Cardiac muscle cell (in vitro differentiated cells and primary cell): Measurements from ENCODE around the gene PAGE2B. TPM values are rescaled to one million over a fixed set of nuclear protein-coding genes. Genes with fewer than 3 reads are reported as not detected.
"Not testable (repeated sequence)": the region's sequence is repeated elsewhere in the genome, so short reads cannot be mapped to it uniquely, and the experiment has no call there.

Experiments
- DNase-seq, 2 donors: peaks; one replicate each; pipeline versions ENCODE4 v3.0.0 to v3.0.0-alpha.2; 2010 to 2017; ENCODE audit warnings: low read depth in 1 of 2, low spot score in 1 of 2
- H3K27ac ChIP-seq: fragments of 200-600 bp; sonication (generic); 2 replicates; pipeline ENCODE4 v1.5.1; 2016
- H3K27me3 ChIP-seq: fragments of 200-600 bp; sonication (generic); 2 replicates; pipeline ENCODE4 v1.6.0; 2016; ENCODE audit warnings: control low read depth
- H3K36me3 ChIP-seq: fragments of 200-600 bp; sonication (generic); 2 replicates; pipeline ENCODE4 v1.5.1; 2016; ENCODE audit warnings: control low read depth
- H3K4me1 ChIP-seq: fragments of 200-600 bp; sonication (generic); 2 replicates; pipeline ENCODE4 v1.8.1; 2017; ENCODE audit warnings: low read depth, mild to moderate bottlenecking, mixed run types
- H3K4me3 ChIP-seq: fragments of 200-600 bp; sonication (generic); 2 replicates; pipeline ENCODE4 v1.5.1; 2016; ENCODE audit warnings: mild to moderate bottlenecking
- H3K9me3 ChIP-seq: fragments of 200-600 bp; sonication (generic); 2 replicates; pipeline ENCODE4 v1.5.1; 2017; ENCODE audit warnings: low read depth, mild to moderate bottlenecking, control low read depth
- polyA plus RNA-seq: library from polyadenylated mRNA; unstranded; fragments of >200 nt; fragmentation: Nextera tagmentation; extraction: Ambion mirVana; gene quantifications from 2 replicates; pipeline ENCODE4 v1.2.1, GENCODE V29; 2016
- total RNA-seq: library from RNA; depleted of rRNA; stranded (reverse); fragments of >200 nt; gene quantifications from 2 replicates; pipeline ENCODE4 v1.2.3, GENCODE V29; 2016
- TF ChIP-seq, protein P1 (sequence below): IDR thresholded peaks from 2 replicates; pipeline ENCODE4 v1.5.1; 2012; ENCODE audit warnings: low read depth, mild to moderate bottlenecking, low read length

PAGE2B gene
- total and polyA plus RNA-seq, 2 experiments from 2014 or later, result 0.62 TPM; not detected in 1

DNA sequence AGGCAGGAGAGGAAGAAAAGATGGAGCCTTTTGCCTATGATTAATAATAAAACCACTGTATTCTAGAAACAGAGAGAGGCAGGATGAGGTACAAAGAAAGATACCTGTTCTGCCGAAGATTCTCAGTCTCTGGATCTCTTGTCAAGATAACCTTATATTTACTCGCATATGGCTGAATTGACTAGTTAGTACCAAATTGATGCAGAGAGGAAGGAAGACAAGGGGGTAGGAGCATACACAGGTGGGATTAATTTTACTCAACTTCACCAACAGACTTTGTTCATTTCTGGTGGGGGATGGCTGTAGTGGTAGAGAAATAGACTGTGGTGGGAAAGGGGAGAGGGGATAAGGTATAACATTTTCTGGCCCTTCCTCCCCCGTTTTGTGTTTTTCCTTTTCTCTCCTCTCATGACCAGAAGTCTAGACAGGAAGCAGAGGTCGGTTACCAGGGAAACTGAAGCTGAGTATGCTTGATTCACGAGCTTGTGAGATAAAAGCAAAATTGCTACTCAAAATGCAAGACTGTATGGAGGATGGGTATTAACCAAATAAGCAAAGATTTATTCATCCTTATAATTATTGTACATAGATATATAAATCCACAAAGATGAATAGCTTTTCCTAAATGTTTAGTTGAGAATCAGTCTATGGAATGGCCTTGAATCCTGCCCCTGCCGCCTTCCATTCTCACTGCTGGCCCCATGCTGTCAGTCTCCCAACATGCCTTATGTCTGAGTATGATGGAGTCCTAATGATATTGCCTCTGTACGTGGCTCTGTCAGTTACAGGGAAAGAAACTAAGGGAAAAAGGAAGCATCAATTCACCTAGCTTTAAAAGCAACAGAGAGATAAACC lies 17.8 kb upstream of the PAGE2B start:
- H3K27me3 ChIP-seq, result no peaks in the 10 kb centered on the region
- no peak overlapping the region for H3K27ac ChIP-seq
- H3K36me3 ChIP-seq, result no peaks in the 10 kb centered on the region
- H3K4me1 ChIP-seq, result no peaks in the 10 kb centered on the region
- peak in 1 of 2 donors; percentile 70 for DNase-seq
- H3K9me3 ChIP-seq, result no peaks in the 10 kb centered on the region
- H3K4me3 ChIP-seq, result no peak overlapping the region
- TF ChIP-seq, protein P1, sequence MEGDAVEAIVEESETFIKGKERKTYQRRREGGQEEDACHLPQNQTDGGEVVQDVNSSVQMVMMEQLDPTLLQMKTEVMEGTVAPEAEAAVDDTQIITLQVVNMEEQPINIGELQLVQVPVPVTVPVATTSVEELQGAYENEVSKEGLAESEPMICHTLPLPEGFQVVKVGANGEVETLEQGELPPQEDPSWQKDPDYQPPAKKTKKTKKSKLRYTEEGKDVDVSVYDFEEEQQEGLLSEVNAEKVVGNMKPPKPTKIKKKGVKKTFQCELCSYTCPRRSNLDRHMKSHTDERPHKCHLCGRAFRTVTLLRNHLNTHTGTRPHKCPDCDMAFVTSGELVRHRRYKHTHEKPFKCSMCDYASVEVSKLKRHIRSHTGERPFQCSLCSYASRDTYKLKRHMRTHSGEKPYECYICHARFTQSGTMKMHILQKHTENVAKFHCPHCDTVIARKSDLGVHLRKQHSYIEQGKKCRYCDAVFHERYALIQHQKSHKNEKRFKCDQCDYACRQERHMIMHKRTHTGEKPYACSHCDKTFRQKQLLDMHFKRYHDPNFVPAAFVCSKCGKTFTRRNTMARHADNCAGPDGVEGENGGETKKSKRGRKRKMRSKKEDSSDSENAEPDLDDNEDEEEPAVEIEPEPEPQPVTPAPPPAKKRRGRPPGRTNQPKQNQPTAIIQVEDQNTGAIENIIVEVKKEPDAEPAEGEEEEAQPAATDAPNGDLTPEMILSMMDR, result no peak

GRCh38 chrX:55057675-55058249 lies 17.1 kb upstream of the PAGE2B start:
- Histone ChIP-seq H3K27me3 (no peaks in the 10 kb centered on the region), H3K27ac (no peak overlapping the region), H3K9me3 (no peaks in the 10 kb centered on the region), H3K4me1 (no peaks in the 10 kb centered on the region), H3K36me3 (no peaks in the 10 kb centered on the region), H3K4me3 (no peak overlapping the region)
- peak; percentile 5 to 54 for DNase-seq
- TF ChIP-seq, protein P1, result peak; percentile 66

- not testable (repeated sequence) for H3K27me3 ChIP-seq, H3K9me3 ChIP-seq, H3K27ac ChIP-seq, H3K4me1 ChIP-seq, DNase-seq, H3K36me3 ChIP-seq, H3K4me3 ChIP-seq
These were observed 7.7 kb upstream of the PAGE2B start for GRCh38 chrX:55067180-55067579.

GRCh38 chrX:55072286-55072685 lies 2.5 kb upstream of the PAGE2B start:
- no peak overlapping the region for H3K27ac ChIP-seq
- no peak overlapping the region for H3K4me3 ChIP-seq
- no peaks in the 10 kb centered on the region for H3K36me3 ChIP-seq
- no peaks in the 10 kb centered on the region for H3K4me1 ChIP-seq
- no peak for DNase-seq
- H3K9me3 ChIP-seq, result no peaks in the 10 kb centered on the region
- TF ChIP-seq, protein P1, result no peak
- H3K27me3 ChIP-seq, result no peaks in the 10 kb centered on the region

DNA sequence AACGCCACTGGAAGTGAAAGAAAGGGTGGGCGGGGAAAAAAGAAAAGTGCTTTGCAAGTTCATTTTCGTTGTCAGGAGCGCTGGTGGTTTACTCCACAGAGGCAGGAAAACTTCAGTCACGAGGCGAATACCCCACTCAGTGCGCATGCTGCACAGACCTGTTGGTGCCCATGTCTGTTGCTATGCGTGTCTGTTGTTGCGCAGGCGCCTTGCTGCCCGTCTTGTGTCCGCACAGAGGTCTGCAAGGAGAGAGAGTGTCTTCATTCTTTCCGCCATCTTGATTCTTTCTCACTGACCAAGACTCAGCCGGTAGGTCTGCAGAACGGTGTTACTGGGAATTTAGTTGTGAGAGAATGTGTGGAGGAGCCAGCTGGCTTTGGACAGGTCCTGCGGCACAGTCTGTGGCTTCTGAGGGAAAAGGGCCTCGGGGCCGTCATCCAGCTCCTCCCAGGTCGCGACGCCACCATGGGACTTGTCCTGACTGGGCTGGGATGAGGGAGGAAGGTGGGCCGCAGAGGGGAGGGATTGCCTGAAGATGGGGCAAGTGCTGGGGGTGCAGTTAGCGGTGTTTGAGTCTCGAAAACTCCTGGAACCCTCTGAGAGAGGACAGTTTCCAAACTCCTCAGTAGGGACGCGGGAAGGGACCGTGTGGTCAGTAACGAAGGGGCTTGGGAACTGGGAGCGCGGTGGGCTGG lies 14.1 kb downstream of the PAGE2B start, which contains the start of gene PAGE2:
PAGE2 (plus strand) TSS at position 224 of the 695 bp plus-strand sequence. CDS start 1,003 bp downstream, outside the sequence.
- no peaks in the 10 kb centered on the region for H3K36me3 ChIP-seq
- no peak within 1 kb of the TSS for H3K27ac ChIP-seq
- TF ChIP-seq, protein P1, result no peak
- DNase-seq, result no peak
- no peaks in the 10 kb centered on the region for H3K9me3 ChIP-seq
- H3K27me3 ChIP-seq, result no peaks in the 10 kb centered on the region
- no peaks in the 10 kb centered on the region for H3K4me1 ChIP-seq
- no peak within 1 kb of the TSS for H3K4me3 ChIP-seq
